CD14-positive monocyte (primary cell): ENCODE results near the gene AMBP. TPM values are rescaled to one million over a fixed set of nuclear protein-coding genes. Genes with fewer than 3 reads are reported as not detected.
A peak's percentile ranks its signal among the peaks of the same experiment; 100 is the strongest.

ENCODE experiments used
- DNase-seq, 3 donors: peaks; one replicate each; pipeline ENCODE4 v3.0.0-alpha.2; 2011 to 2022
- H2AFZ ChIP-seq: 2 replicates; pipeline ENCODE4 v1.6.0; 2012; ENCODE audit warnings: mild to moderate bottlenecking, low read depth, low read length, inconsistent platforms; ENCODE audit not compliant: insufficient read depth, poor library complexity, severe bottlenecking
- H3K27ac ChIP-seq, 2 donors: 1 replicate in 1 of 2; 2 replicates in 1 of 2; pipeline ENCODE4 v1.5.1; 2012 to 2013; ENCODE audit warnings: low read length in 2 of 2, control low read depth in 1 of 2, inconsistent platforms in 1 of 2, low read depth in 1 of 2, mild to moderate bottlenecking in 1 of 2
- H3K27me3 ChIP-seq, 2 donors: one replicate each; pipeline versions ENCODE4 v1.6.0 to v1.6.1; 2011 to 2013; ENCODE audit warnings: low read length in 2 of 2; ENCODE audit not compliant: control insufficient read depth in 2 of 2, insufficient read depth in 2 of 2
- H3K36me3 ChIP-seq, 2 donors: replicated peaks in 1 of 2; 1 replicate in 1 of 2; 2 replicates in 1 of 2; pipeline versions ENCODE4 v1.5.1 to v1.6.1; 2012 to 2013; ENCODE audit warnings: low read length in 2 of 2, control low read depth in 1 of 2, inconsistent platforms in 1 of 2, mild to moderate bottlenecking in 1 of 2; ENCODE audit not compliant: insufficient read depth in 2 of 2, control insufficient read depth in 1 of 2
- H3K4me1 ChIP-seq, 2 donors: 1 replicate in 1 of 2; 2 replicates in 1 of 2; pipeline versions ENCODE4 v1.5.1 to v1.6.1; 2012 to 2013; ENCODE audit warnings: low read length in 2 of 2, control low read depth in 1 of 2, inconsistent platforms in 1 of 2, mild to moderate bottlenecking in 1 of 2, moderate library complexity in 1 of 2; ENCODE audit not compliant: insufficient read depth in 2 of 2, control insufficient read depth in 1 of 2
- H3K4me2 ChIP-seq: replicated peaks from 2 replicates; pipeline ENCODE3; 2012; ENCODE audit warnings: low read length, moderate library complexity, mild to moderate bottlenecking; ENCODE audit not compliant: poor library complexity, severe bottlenecking; ENCODE audit errors: extremely low read depth
- H3K4me3 ChIP-seq, 3 experiments: fragments of 200-600 bp in 1 of 3; sonication (generic) in 1 of 3; replicated peaks in 1 of 3; 1 replicate in 2 of 3; 2 replicates in 1 of 3; pipeline ENCODE4 v1.5.1; 2011 to 2013; ENCODE audit warnings: low read length in 3 of 3, mild to moderate bottlenecking in 3 of 3, control low read depth in 2 of 3, low read depth in 2 of 3, inconsistent platforms in 1 of 3, moderate library complexity in 1 of 3
- H3K79me2 ChIP-seq: 2 replicates; pipeline ENCODE4 v1.6.0; 2012; ENCODE audit warnings: mild to moderate bottlenecking, control low read depth, inconsistent platforms, low read length, moderate library complexity; ENCODE audit not compliant: insufficient read depth
- H3K9ac ChIP-seq: 2 replicates; pipeline ENCODE4 v1.6.0; 2017; ENCODE audit warnings: low read length, mild to moderate bottlenecking; ENCODE audit not compliant: insufficient read depth, poor library complexity, severe bottlenecking
- H3K9me3 ChIP-seq, 2 donors: replicated peaks in 1 of 2; 1 replicate in 1 of 2; 2 replicates in 1 of 2; pipeline versions ENCODE4 v1.5.1 to v1.6.1; 2012 to 2013; ENCODE audit warnings: low read length in 2 of 2, control low read depth in 1 of 2; ENCODE audit not compliant: control insufficient read depth in 1 of 2, insufficient read depth in 1 of 2
- H4K20me1 ChIP-seq: 2 replicates; pipeline ENCODE4 v1.6.0; 2012; ENCODE audit warnings: mild to moderate bottlenecking, low read length, control low read depth, moderate library complexity; ENCODE audit not compliant: insufficient read depth
- H3K27ac Mint-ChIP-seq, 7 donors: one replicate each; pipeline ENCODE4 v1.8.0; 2020; ENCODE audit warnings: mild to moderate bottlenecking in 7 of 7, mixed read lengths in 7 of 7, moderate library complexity in 6 of 7, inconsistent platforms in 2 of 7
- H3K27me3 Mint-ChIP-seq, 3 donors: one replicate each; pipeline ENCODE4 v1.8.0; 2021 to 2022; ENCODE audit warnings: low read depth in 3 of 3, mild to moderate bottlenecking in 3 of 3, mixed read lengths in 3 of 3, moderate library complexity in 3 of 3, inconsistent platforms in 1 of 3
- H3K36me3 Mint-ChIP-seq, 2 donors: one replicate each; pipeline ENCODE4 v1.8.0; 2020; ENCODE audit warnings: mixed read lengths in 2 of 2, inconsistent platforms in 1 of 2, mild to moderate bottlenecking in 1 of 2
- H3K4me1 Mint-ChIP-seq: one replicate; pipeline ENCODE4 v1.8.0; 2020; ENCODE audit warnings: mild to moderate bottlenecking, mixed read lengths
- H3K4me3 Mint-ChIP-seq, 2 donors: one replicate each; pipeline ENCODE4 v1.8.0; 2020; ENCODE audit warnings: mild to moderate bottlenecking in 2 of 2, mixed read lengths in 2 of 2, moderate library complexity in 1 of 2
- H3K9me3 Mint-ChIP-seq, 7 donors: one replicate each; pipeline ENCODE4 v1.8.0; 2020 to 2022; ENCODE audit warnings: mixed read lengths in 7 of 7, mild to moderate bottlenecking in 6 of 7, moderate library complexity in 6 of 7, inconsistent platforms in 2 of 7
- WGBS: methylation state at CpG from one replicate; pipeline ENCODE4 v1.1.5; 2013; ENCODE audit warnings: missing lambda C conversion rate; ENCODE audit not compliant: insufficient coverage; 5-methylcytosine and 5-hydroxymethylcytosine counted together
- intact Hi-C, 2 donors: fragments of 100-400 bp; cut with micrococcal nuclease; formaldehyde crosslinking; loops; one replicate each; pipeline versions ENCODE4 v1.15.0 to v1.15.1; 2023
- polyA plus RNA-seq, 3 donors: library from polyadenylated mRNA; depleted of rRNA in 1 of 3; unstranded in 2 of 3; stranded (reverse) in 1 of 3; fragments of 300-500 nt in 2 of 3; fragments of >200 nt in 1 of 3; fragmentation: Illumina TruSeq in 2 of 3; gene quantifications; 1 replicate in 2 of 3; 2 replicates in 1 of 3; pipeline ENCODE4 v1.2.3, GENCODE V29; 2012 to 2021
- TF ChIP-seq, protein P1 (sequence below): fragments of 200-600 bp; IDR thresholded peaks from one replicate; pipeline ENCODE4 v1.8.0; 2022; ENCODE audit warnings: antibody characterized with exemption, mild to moderate bottlenecking

The AMBP gene
- polyA plus RNA-seq, 3 donors = not detected

- Histone ChIP-seq H3K4me3 (no peak overlapping the region), H3K9me3 (no peaks in the 10 kb centered on the region), H3K9ac (no peak overlapping the region), H2AFZ (no peak overlapping the region), H3K36me3 (no peaks in the 10 kb centered on the region), H3K27me3 (no peaks in the 10 kb centered on the region), H4K20me1 (no peaks in the 10 kb centered on the region), H3K4me2 (no peak overlapping the region), H3K27ac (no peak overlapping the region), H3K79me2 (no peaks in the 10 kb centered on the region), H3K4me1 (no peaks in the 10 kb centered on the region)
- no peak overlapping the region for H3K27ac Mint-ChIP-seq
- TF ChIP-seq, protein P1, sequence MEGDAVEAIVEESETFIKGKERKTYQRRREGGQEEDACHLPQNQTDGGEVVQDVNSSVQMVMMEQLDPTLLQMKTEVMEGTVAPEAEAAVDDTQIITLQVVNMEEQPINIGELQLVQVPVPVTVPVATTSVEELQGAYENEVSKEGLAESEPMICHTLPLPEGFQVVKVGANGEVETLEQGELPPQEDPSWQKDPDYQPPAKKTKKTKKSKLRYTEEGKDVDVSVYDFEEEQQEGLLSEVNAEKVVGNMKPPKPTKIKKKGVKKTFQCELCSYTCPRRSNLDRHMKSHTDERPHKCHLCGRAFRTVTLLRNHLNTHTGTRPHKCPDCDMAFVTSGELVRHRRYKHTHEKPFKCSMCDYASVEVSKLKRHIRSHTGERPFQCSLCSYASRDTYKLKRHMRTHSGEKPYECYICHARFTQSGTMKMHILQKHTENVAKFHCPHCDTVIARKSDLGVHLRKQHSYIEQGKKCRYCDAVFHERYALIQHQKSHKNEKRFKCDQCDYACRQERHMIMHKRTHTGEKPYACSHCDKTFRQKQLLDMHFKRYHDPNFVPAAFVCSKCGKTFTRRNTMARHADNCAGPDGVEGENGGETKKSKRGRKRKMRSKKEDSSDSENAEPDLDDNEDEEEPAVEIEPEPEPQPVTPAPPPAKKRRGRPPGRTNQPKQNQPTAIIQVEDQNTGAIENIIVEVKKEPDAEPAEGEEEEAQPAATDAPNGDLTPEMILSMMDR = no peak
- H3K36me3 Mint-ChIP-seq = no peaks in the 10 kb centered on the region
- H3K27me3 Mint-ChIP-seq = peaks cover 7 to 21% (median 12%) of the 10 kb centered on the region in 3 donors
- 66% methylated on average over 3 of the region's 4 CpGs for WGBS
- peaks cover 0 to 2% (median 0%) of the 10 kb centered on the region in 7 donors for H3K9me3 Mint-ChIP-seq
- H3K4me1 Mint-ChIP-seq = no peaks in the 10 kb centered on the region
- no peak overlapping the region for H3K4me3 Mint-ChIP-seq
- DNase-seq = no peak
- intact Hi-C loops = no loop called here
Observed at GRCh38 chr9:114120192-114121014, 42.3 kb upstream of the AMBP start.

GRCh38 chr9:114119242-114120191 is 41.4 kb upstream of the AMBP start:
- Mint-ChIP-seq H3K27ac (peak overlapping the region in 1 of 7 donors; percentile 7), H3K4me3 (no peak overlapping the region), H3K4me1 (no peaks in the 10 kb centered on the region), H3K27me3 (peaks cover 7 to 23% (median 11%) of the 10 kb centered on the region in 3 donors), H3K9me3 (peaks cover 0 to 2% (median 0%) of the 10 kb centered on the region in 7 donors), H3K36me3 (no peaks in the 10 kb centered on the region)
- TF ChIP-seq, protein P1 = no peak
- Histone ChIP-seq H3K9ac (no peak overlapping the region), H3K4me2 (no peak overlapping the region), H3K27ac (no peak overlapping the region), H3K79me2 (no peaks in the 10 kb centered on the region), H3K9me3 (no peaks in the 10 kb centered on the region), H3K4me1 (no peaks in the 10 kb centered on the region), H3K4me3 (no peak overlapping the region), H2AFZ (no peak overlapping the region), H3K36me3 (no peaks in the 10 kb centered on the region), H4K20me1 (no peaks in the 10 kb centered on the region), H3K27me3 (no peaks in the 10 kb centered on the region)
- no peak for DNase-seq
- intact Hi-C loops = no loop called here
- 71% methylated on average over 5 of the region's 9 CpGs for WGBS
